SH-SY5Y (cell line): Measurements from ENCODE around the gene MRPL54.

Experiments used
- GATA2 ChIP-seq: IDR thresholded peaks from 2 replicates; pipeline ENCODE4 v1.6.1; 2011; ENCODE audit warnings: mild to moderate bottlenecking, low read depth, low read length
- GATA3 ChIP-seq: IDR thresholded peaks from 2 replicates; pipeline ENCODE4 v1.6.1; 2011; ENCODE audit warnings: low read depth, mild to moderate bottlenecking, low read length, moderate library complexity

GRCh38 chr19:3793799-3794198, 31.3 kb downstream of the MRPL54 start:
- TF ChIP-seq GATA3 (no peak), GATA2 (no peak)
